Gastrocnemius medialis (tissue), 4 donors: Measurements from ENCODE around the gene KIAA2012.

Source experiments
- POLR2A ChIP-seq, 2 donors: fragments of 450-650 bp; IDR thresholded peaks; one replicate each; pipeline ENCODE4 v1.6.1; 2017; ENCODE audit warnings: antibody characterized with exemption in 2 of 2, mild to moderate bottlenecking in 2 of 2, moderate library complexity in 2 of 2
- TF ChIP-seq, protein P1 (sequence below), 5 experiments: fragments of 450-650 bp in 3 of 5; fragments of 200-600 bp in 2 of 5; sonication (generic) in 2 of 5; IDR thresholded peaks in 4 of 5; conservative IDR thresholded peaks in 1 of 5; 1 replicate in 4 of 5; 2 replicates in 1 of 5; pipeline ENCODE4 v1.5.1; 2016 to 2019; ENCODE audit warnings: antibody characterized with exemption in 5 of 5, mild to moderate bottlenecking in 3 of 5, moderate library complexity in 3 of 5

GRCh38 chr2:202120828-202121227 is 47.8 kb downstream of the KIAA2012 start:
- TF ChIP-seq, protein P1, sequence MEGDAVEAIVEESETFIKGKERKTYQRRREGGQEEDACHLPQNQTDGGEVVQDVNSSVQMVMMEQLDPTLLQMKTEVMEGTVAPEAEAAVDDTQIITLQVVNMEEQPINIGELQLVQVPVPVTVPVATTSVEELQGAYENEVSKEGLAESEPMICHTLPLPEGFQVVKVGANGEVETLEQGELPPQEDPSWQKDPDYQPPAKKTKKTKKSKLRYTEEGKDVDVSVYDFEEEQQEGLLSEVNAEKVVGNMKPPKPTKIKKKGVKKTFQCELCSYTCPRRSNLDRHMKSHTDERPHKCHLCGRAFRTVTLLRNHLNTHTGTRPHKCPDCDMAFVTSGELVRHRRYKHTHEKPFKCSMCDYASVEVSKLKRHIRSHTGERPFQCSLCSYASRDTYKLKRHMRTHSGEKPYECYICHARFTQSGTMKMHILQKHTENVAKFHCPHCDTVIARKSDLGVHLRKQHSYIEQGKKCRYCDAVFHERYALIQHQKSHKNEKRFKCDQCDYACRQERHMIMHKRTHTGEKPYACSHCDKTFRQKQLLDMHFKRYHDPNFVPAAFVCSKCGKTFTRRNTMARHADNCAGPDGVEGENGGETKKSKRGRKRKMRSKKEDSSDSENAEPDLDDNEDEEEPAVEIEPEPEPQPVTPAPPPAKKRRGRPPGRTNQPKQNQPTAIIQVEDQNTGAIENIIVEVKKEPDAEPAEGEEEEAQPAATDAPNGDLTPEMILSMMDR (IDR thresholded peaks at IDR 0.05 in 4 of 5, conservative IDR thresholded peaks at IDR 0.05 in 1 of 5), result no peak
- no peak for TF ChIP-seq POLR2A (IDR thresholded peaks at IDR 0.05)
